OCI-LY7 (cell line): Measurements from ENCODE around the gene TMEM123.

ENCODE experiments used
- CTCF ChIP-seq: fragments of 200-600 bp; sonication (generic); conservative IDR thresholded peaks from 2 replicates; pipeline ENCODE4 v1.5.1; 2014; ENCODE audit warnings: mild to moderate bottlenecking, antibody characterized with exemption, low read length, moderate library complexity, mixed read lengths
- EZH2phosphoT487 ChIP-seq: fragments of 200-600 bp; sonication (generic); IDR thresholded peaks from 2 replicates; pipeline ENCODE4 v1.6.1; 2018; ENCODE audit warnings: low read depth, borderline replicate concordance, mild to moderate bottlenecking, mixed run types, antibody characterized with exemption, low read length, moderate library complexity, mixed read lengths

- TF ChIP-seq CTCF (no peak), EZH2phosphoT487 (no peak)
Measured at GRCh38 chr11:102378818-102379217, 73.7 kb downstream of the TMEM123 start.
